ENCODE results near the gene STH.

The STH gene

DNA sequence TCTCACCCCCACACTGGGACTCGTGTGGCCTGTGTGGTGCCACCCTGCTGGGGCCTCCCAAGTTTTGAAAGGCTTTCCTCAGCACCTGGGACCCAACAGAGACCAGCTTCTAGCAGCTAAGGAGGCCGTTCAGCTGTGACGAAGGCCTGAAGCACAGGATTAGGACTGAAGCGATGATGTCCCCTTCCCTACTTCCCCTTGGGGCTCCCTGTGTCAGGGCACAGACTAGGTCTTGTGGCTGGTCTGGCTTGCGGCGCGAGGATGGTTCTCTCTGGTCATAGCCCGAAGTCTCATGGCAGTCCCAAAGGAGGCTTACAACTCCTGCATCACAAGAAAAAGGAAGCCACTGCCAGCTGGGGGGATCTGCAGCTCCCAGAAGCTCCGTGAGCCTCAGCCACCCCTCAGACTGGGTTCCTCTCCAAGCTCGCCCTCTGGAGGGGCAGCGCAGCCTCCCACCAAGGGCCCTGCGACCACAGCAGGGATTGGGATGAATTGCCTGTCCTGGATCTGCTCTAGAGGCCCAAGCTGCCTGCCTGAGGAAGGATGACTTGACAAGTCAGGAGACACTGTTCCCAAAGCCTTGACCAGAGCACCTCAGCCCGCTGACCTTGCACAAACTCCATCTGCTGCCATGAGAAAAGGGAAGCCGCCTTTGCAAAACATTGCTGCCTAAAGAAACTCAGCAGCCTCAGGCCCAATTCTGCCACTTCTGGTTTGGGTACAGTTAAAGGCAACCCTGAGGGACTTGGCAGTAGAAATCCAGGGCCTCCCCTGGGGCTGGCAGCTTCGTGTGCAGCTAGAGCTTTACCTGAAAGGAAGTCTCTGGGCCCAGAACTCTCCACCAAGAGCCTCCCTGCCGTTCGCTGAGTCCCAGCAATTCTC lies 27.4 kb downstream of the STH start:
- H3K4me3 ChIP-seq: peak overlapping the region in 1 of 10 experiments; percentile 12; a peak in 1 of 20 replicates
- H3K36me3 ChIP-seq: peaks cover 22 to 61% (median 33%) of the 10 kb centered on the region in 11 experiments
- TF ChIP-seq Cebpa-rat (IDR thresholded peaks at IDR 0.05): no peak
- H3K27ac ChIP-seq: peak overlapping the region; percentile 48 to 92 (median 71)
- H3K4me2 ChIP-seq: peak overlapping the region; percentile 78 to 96 (median 88)
- H3K4me1 ChIP-seq: peaks cover 60 to 77% (median 64%) of the 10 kb centered on the region in 10 experiments
- no peaks in the 10 kb centered on the region for H3K27me3 ChIP-seq
- peak overlapping the region; percentile 22 to 80 (median 65); a peak in 21 of 22 replicates for H3K9ac ChIP-seq
- peaks cover 9 to 67% (median 55%) of the 10 kb centered on the region in 11 experiments; a peak in 21 of 22 replicates for H4K20me1 ChIP-seq
- H3K9me3 ChIP-seq (replicated peaks in 1 of 11): no peaks in the 10 kb centered on the region

DNA sequence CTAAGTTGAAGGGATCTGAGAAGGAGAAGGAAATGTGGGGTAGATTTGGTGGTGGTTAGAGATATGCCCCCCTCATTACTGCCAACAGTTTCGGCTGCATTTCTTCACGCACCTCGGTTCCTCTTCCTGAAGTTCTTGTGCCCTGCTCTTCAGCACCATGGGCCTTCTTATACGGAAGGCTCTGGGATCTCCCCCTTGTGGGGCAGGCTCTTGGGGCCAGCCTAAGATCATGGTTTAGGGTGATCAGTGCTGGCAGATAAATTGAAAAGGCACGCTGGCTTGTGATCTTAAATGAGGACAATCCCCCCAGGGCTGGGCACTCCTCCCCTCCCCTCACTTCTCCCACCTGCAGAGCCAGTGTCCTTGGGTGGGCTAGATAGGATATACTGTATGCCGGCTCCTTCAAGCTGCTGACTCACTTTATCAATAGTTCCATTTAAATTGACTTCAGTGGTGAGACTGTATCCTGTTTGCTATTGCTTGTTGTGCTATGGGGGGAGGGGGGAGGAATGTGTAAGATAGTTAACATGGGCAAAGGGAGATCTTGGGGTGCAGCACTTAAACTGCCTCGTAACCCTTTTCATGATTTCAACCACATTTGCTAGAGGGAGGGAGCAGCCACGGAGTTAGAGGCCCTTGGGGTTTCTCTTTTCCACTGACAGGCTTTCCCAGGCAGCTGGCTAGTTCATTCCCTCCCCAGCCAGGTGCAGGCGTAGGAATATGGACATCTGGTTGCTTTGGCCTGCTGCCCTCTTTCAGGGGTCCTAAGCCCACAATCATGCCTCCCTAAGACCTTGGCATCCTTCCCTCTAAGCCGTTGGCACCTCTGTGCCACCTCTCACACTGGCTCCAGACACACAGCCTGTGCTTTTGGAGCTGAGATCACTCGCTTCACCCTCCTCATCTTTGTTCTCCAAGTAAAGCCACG lies 28.3 kb downstream of the STH start:
- peak overlapping the region; percentile 78 to 96 (median 88) for H3K4me2 ChIP-seq
- H3K4me3 ChIP-seq: peak overlapping the region in 1 of 10 experiments; percentile 6; a peak in 3 of 20 replicates
- peaks cover 31 to 68% (median 42%) of the 10 kb centered on the region in 11 experiments for H3K36me3 ChIP-seq
- TF ChIP-seq Cebpa-rat (IDR thresholded peaks at IDR 0.05): no peak
- peak overlapping the region; percentile 22 to 80 (median 65); a peak in 21 of 22 replicates for H3K9ac ChIP-seq
- H4K20me1 ChIP-seq: peaks cover 9 to 72% (median 58%) of the 10 kb centered on the region in 11 experiments; a peak in 21 of 22 replicates
- H3K27me3 ChIP-seq: no peaks in the 10 kb centered on the region
- peaks cover 60 to 77% (median 64%) of the 10 kb centered on the region in 10 experiments for H3K4me1 ChIP-seq
- peak overlapping the region; percentile 48 to 92 (median 71); a peak in 21 of 22 replicates for H3K27ac ChIP-seq
- H3K9me3 ChIP-seq (replicated peaks in 1 of 11): no peaks in the 10 kb centered on the region

DNA sequence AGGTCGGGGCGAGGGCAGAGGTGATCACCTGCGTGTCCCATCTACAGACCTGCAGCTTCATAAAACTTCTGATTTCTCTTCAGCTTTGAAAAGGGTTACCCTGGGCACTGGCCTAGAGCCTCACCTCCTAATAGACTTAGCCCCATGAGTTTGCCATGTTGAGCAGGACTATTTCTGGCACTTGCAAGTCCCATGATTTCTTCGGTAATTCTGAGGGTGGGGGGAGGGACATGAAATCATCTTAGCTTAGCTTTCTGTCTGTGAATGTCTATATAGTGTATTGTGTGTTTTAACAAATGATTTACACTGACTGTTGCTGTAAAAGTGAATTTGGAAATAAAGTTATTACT lies 28.9 kb downstream of the STH start:
- Histone ChIP-seq H3K36me3 (peaks cover 33 to 68% (median 48%) of the 10 kb centered on the region in 11 experiments), H3K9ac (peak overlapping the region in 9 of 11 experiments; percentile 22 to 80 (median 65); a peak in 10 of 22 replicates)

DNA sequence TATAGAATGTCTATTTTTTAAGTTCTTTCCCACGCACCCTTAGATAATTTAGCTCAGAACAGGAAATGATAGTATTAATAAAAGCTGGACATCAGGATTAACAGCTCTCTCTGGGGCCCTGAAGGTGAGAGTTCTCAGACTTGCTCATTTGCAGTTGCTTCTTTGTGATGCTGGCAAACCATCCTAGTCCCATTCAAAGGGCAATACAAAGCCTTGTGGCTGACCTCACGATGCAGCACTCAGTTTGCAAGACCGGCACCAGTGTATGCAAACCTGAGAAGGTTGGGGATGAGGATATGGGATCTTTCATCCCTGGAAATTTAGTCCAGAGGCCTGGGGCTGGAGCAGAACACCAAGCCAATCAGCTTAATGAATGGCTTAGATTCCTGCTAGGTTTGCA lies 29.3 kb downstream of the STH start:
- H3K4me2 ChIP-seq: peak overlapping the region; percentile 10 to 96 (median 87); a peak in 18 of 22 replicates
- no peak overlapping the region for H3K4me3 ChIP-seq
- H3K27ac ChIP-seq: peak overlapping the region in 3 of 11 experiments; percentile 85 to 92 (median 87); a peak in 4 of 22 replicates
- H3K36me3 ChIP-seq: peaks cover 35 to 68% (median 50%) of the 10 kb centered on the region in 11 experiments
- no peaks in the 10 kb centered on the region for H3K27me3 ChIP-seq
- H3K9ac ChIP-seq: peak overlapping the region in 2 of 11 experiments; percentile 13 to 80; a peak in 1 of 22 replicates
- peaks cover 60 to 76% (median 63%) of the 10 kb centered on the region in 10 experiments for H3K4me1 ChIP-seq
- no peak for TF ChIP-seq Cebpa-rat (IDR thresholded peaks at IDR 0.05)
- H3K9me3 ChIP-seq (replicated peaks in 1 of 11): no peaks in the 10 kb centered on the region
- peaks cover 9 to 81% (median 60%) of the 10 kb centered on the region in 11 experiments; a peak in 21 of 22 replicates for H4K20me1 ChIP-seq

More for the DNA sequence above, 28.9 kb downstream of the STH start:
- H3K9me3 ChIP-seq (replicated peaks in 1 of 11): no peaks in the 10 kb centered on the region
- peaks cover 60 to 77% (median 64%) of the 10 kb centered on the region in 10 experiments for H3K4me1 ChIP-seq
- peaks cover 9 to 77% (median 58%) of the 10 kb centered on the region in 11 experiments; a peak in 21 of 22 replicates for H4K20me1 ChIP-seq
- H3K4me2 ChIP-seq: peak overlapping the region; percentile 78 to 96 (median 88)
- peak overlapping the region in 1 of 10 experiments; percentile 6; a peak in 1 of 20 replicates for H3K4me3 ChIP-seq
- H3K27me3 ChIP-seq: no peaks in the 10 kb centered on the region
- TF ChIP-seq Cebpa-rat (IDR thresholded peaks at IDR 0.05): no peak
- peak overlapping the region in 10 of 11 experiments; percentile 29 to 92 (median 73); a peak in 13 of 22 replicates for H3K27ac ChIP-seq

DNA sequence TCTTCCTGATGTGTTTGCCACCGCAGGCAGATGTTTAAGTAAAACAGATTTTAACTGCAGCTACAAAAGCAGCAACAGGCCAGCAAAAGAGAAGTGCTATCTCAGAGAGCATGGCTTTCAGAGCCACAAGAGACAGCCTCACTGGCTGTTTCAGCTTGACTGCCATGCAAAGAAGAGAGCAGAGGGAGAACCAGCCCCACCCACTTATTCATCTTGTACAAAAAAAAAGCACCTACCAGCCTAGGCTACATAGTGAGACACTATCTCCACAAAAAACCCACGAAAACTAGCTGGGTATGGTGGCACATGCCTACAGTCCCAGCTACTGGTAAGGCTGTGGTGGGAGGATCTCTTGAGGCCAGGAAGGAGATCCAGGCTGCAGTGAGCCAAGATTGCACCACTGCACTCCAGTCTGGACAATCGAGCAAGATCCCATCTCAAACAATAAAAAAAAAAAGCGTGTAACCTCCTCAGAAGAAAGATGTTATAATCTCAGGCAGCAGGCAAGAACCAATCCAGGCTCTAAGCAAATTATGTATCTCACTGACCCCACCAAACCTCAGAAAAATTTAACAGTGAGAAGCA lies 30.0 kb downstream of the STH start:
- Histone ChIP-seq H3K4me3 (no peak overlapping the region), H4K20me1 (peaks cover 9 to 85% (median 63%) of the 10 kb centered on the region in 11 experiments; a peak in 21 of 22 replicates), H3K36me3 (peaks cover 40 to 69% (median 57%) of the 10 kb centered on the region in 11 experiments), H3K9ac (0 out of 22 replicates have a peak overlapping the region, but pooled peaks of 1 of the 11 experiments have one; percentile 13), H3K4me2 (peak overlapping the region in 10 of 11 experiments; percentile 4 to 93 (median 83); a peak in 12 of 22 replicates), H3K9me3 (replicated peaks in 1 of 11) (no peaks in the 10 kb centered on the region), H3K27me3 (no peaks in the 10 kb centered on the region), H3K27ac (peak overlapping the region in 1 of 11 experiments; percentile 6; a peak in 1 of 22 replicates), H3K4me1 (peaks cover 55 to 69% (median 56%) of the 10 kb centered on the region in 10 experiments)
- TF ChIP-seq Cebpa-rat (IDR thresholded peaks at IDR 0.05): no peak

DNA sequence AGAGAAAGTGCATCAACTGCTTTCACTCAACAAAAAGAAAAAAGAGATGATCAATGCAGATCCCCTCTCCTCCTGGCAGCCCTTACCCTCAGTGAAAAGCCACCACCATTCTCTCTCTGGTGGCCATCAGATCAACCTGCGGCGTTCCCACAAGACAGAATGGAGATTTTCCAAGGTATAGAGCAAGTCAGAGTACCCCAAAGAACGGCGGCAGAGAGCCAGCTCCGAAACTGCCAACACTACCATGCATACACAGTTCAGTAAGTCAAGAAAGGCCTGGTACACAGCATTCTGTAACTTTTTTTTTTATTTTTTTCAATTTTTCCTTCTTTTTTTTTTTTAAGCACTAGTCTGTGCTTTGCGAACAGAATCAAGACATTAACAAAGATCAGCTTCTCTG lies 30.6 kb downstream of the STH start:
- Histone ChIP-seq H3K36me3 (peaks cover 45 to 74% (median 63%) of the 10 kb centered on the region in 11 experiments), H3K4me1 (peaks cover 50 to 63% (median 51%) of the 10 kb centered on the region in 10 experiments), H3K9ac (no peak overlapping the region)

DNA sequence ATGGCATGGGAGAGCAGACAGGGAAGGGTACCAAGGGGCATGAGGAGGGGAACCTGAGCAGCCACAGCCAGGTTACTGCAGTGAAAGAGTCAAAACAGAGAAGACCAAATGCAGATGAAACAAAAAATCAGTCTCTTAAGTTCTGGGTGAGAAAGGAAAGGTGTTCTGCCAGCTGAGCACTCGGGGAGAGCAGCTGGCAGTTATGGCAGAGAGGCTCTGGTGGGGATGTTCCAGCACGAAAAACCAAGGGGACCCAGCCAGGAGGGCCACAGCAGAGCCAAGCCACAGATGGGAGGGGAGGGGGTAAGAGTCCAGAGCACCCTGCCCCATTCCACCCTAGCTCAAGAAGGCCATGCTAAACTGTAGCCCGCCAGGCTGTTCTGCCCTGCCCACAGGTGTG lies 31.7 kb downstream of the STH start:
- no peak overlapping the region for H3K27ac ChIP-seq
- H4K20me1 ChIP-seq: peaks cover 9 to 85% (median 63%) of the 10 kb centered on the region in 11 experiments; a peak in 21 of 22 replicates
- H3K9ac ChIP-seq: peak overlapping the region in 1 of 11 experiments; percentile 15; a peak in 1 of 22 replicates
- H3K9me3 ChIP-seq (replicated peaks in 1 of 11): no peaks in the 10 kb centered on the region
- H3K4me2 ChIP-seq: no peak overlapping the region
- H3K4me1 ChIP-seq: peaks cover 39 to 52% (median 40%) of the 10 kb centered on the region in 10 experiments
- TF ChIP-seq Cebpa-rat (IDR thresholded peaks at IDR 0.05): no peak
- no peaks in the 10 kb centered on the region for H3K27me3 ChIP-seq
- H3K36me3 ChIP-seq: peaks cover 56 to 82% (median 73%) of the 10 kb centered on the region in 11 experiments
- no peak overlapping the region for H3K4me3 ChIP-seq

More for the DNA sequence above, 30.6 kb downstream of the STH start:
- Histone ChIP-seq H4K20me1 (peaks cover 9 to 91% (median 68%) of the 10 kb centered on the region in 11 experiments; a peak in 21 of 22 replicates), H3K9me3 (replicated peaks in 1 of 11) (no peaks in the 10 kb centered on the region), H3K4me2 (peak overlapping the region in 3 of 11 experiments; percentile 87 to 93 (median 91); a peak in 4 of 22 replicates), H3K27ac (no peak overlapping the region), H3K27me3 (no peaks in the 10 kb centered on the region), H3K4me3 (no peak overlapping the region)
- TF ChIP-seq Cebpa-rat (IDR thresholded peaks at IDR 0.05): no peak
